HepG2 (cell line): Measurements from ENCODE around the gene OR7D2. TPM values are rescaled to one million over a fixed set of nuclear protein-coding genes. Genes with fewer than 3 reads are reported as not detected.
A peak's percentile ranks its signal among the peaks of the same experiment; 100 is the strongest.

Experiments
- ATAC-seq: fragments of 200-7000 bp; cut with Tn5 transposase; 3 replicates; pipeline ENCODE4 v1.9.1; 2020; ENCODE audit warnings: mild to moderate bottlenecking, moderate library complexity
- BruUV-seq: library from RNA; stranded (reverse); fragments of 400-500 nt; replicated peaks from 2 replicates; lab custom pipeline; 2021; lab: Mats Ljungman, UMichigan
- CTCF ChIA-PET: fragments of 300-600 bp; formaldehyde crosslinking; extraction: SDS; loops from one replicate; lab custom pipeline; 2021; ENCODE audit warnings: low total read pairs, inconsistent platforms, low intra/inter-chr PET ratio; lab: Yijun Ruan, JAX
- POLR2A ChIA-PET: fragments of 350-600 bp; sonication (Branson Sonifier 250); formaldehyde crosslinking; loops from one replicate; lab custom pipeline; 2020; ENCODE audit warnings: antibody characterized with exemption, inconsistent platforms; lab: Yijun Ruan, JAX
- DNase-seq: peaks from one replicate; pipeline ENCODE4 v3.0.0-alpha.2; 2015; ENCODE audit warnings: low spot score
- FAIRE-seq: peaks from 3 replicates; lab custom pipeline; 2011; peaks lifted over from hg19 to GRCh38; lab: Jason Lieb, UNC
- H2AFZ ChIP-seq: one replicate; pipeline ENCODE4 v1.6.1; 2011; ENCODE audit warnings: low read length, inconsistent platforms
- H3K27ac ChIP-seq: fragments of 300-600 bp; 3 replicates; pipeline ENCODE4 v1.8.0; 2011; ENCODE audit warnings: mixed run types, mild to moderate bottlenecking, mixed read lengths, low read length, inconsistent platforms; ENCODE audit not compliant: insufficient read depth; ENCODE audit errors: extremely low read length
- H3K27me3 ChIP-seq, 2 experiments: fragments of 200-600 bp in 1 of 2; 2 replicates in 1 of 2; 3 replicates in 1 of 2; pipeline versions ENCODE4 v1.6.0 to v1.8.0; 2011; ENCODE audit warnings: low read length in 2 of 2, mild to moderate bottlenecking in 2 of 2, moderate library complexity in 2 of 2, inconsistent platforms in 1 of 2; ENCODE audit not compliant: insufficient read depth in 2 of 2, control insufficient read depth in 1 of 2
- H3K36me3 ChIP-seq, 2 experiments: fragments of 200-600 bp in 1 of 2; replicated peaks in 1 of 2; 2 replicates in 1 of 2; 3 replicates in 1 of 2; pipeline versions ENCODE4 v1.5.1 to v1.8.0; 2011; ENCODE audit warnings: low read length in 2 of 2, inconsistent platforms in 1 of 2; ENCODE audit not compliant: insufficient read depth in 2 of 2, control insufficient read depth in 1 of 2
- H3K4me1 ChIP-seq: 2 replicates; pipeline ENCODE4 v1.5.1; 2012; ENCODE audit warnings: low read length, inconsistent platforms; ENCODE audit not compliant: insufficient read depth
- H3K4me2 ChIP-seq: 2 replicates; pipeline ENCODE4 v1.6.0; 2011; ENCODE audit warnings: low read depth, low read length, inconsistent platforms
- H3K4me3 ChIP-seq, 3 experiments: fragments of 200-600 bp in 1 of 3; sonication (generic), shearing (Covaris generic) in 1 of 3; replicated peaks in 1 of 3; 2 replicates each; pipeline ENCODE4 v1.5.1; 2011 to 2016; ENCODE audit warnings: low read length in 3 of 3, inconsistent platforms in 2 of 3, low read depth in 2 of 3, mild to moderate bottlenecking in 2 of 3, control low read depth in 1 of 3, mixed read lengths in 1 of 3; ENCODE audit not compliant: insufficient read depth in 1 of 3
- H3K79me2 ChIP-seq: one replicate; pipeline ENCODE4 v1.6.1; 2011; ENCODE audit warnings: low read length, inconsistent platforms; ENCODE audit not compliant: insufficient read depth
- H3K9ac ChIP-seq: 2 replicates; pipeline ENCODE4 v1.6.0; 2011; ENCODE audit warnings: mild to moderate bottlenecking, low read depth, low read length, inconsistent platforms; ENCODE audit not compliant: insufficient read depth
- H3K9me3 ChIP-seq: 2 replicates; pipeline ENCODE4 v1.5.1; 2012; ENCODE audit warnings: mild to moderate bottlenecking, low read length
- H4K20me1 ChIP-seq: 2 replicates; pipeline ENCODE4 v1.6.0; 2011; ENCODE audit warnings: inconsistent platforms, mild to moderate bottlenecking, low read length, moderate library complexity; ENCODE audit not compliant: insufficient read depth
- CREB1 ChIP-seq, 2 experiments: fragments of 450-650 bp in 1 of 2; IDR thresholded peaks; 2 replicates each; pipeline ENCODE4 v1.6.1; 2016 to 2017; ENCODE audit warnings: control low read depth in 1 of 2, mild to moderate bottlenecking in 1 of 2, missing compliant biosample characterization in 1 of 2, missing genetic modification characterization in 1 of 2
- FOXC1 ChIP-seq: sonication (generic); formaldehyde crosslinking; IDR thresholded peaks from 2 replicates; pipeline ENCODE4 v1.8.0; 2022; ENCODE audit warnings: mild to moderate bottlenecking, missing genetic modification reagents, borderline replicate concordance
- HMG20B ChIP-seq: conservative IDR thresholded peaks from 2 replicates; pipeline ENCODE4 v1.6.1; 2016; ENCODE audit warnings: missing genetic modification reagents, missing compliant biosample characterization
- HNF4G ChIP-seq, 2 experiments: sonication (generic) in 1 of 2; formaldehyde crosslinking in 1 of 2; IDR thresholded peaks; 2 replicates each; pipeline versions ENCODE4 v1.4.0 to v1.6.1; 2011 to 2020; ENCODE audit warnings: borderline replicate concordance in 2 of 2, low read depth in 2 of 2, mild to moderate bottlenecking in 2 of 2, low read length in 1 of 2, missing genetic modification reagents in 1 of 2, moderate library complexity in 1 of 2
- NFYC ChIP-seq: IDR thresholded peaks from 2 replicates; pipeline ENCODE4 v1.6.1; 2016; ENCODE audit warnings: missing genetic modification reagents, missing compliant biosample characterization
- TRIM24 ChIP-seq: sonication (generic); formaldehyde crosslinking; IDR thresholded peaks from 2 replicates; pipeline ENCODE4 v1.8.0; 2022; ENCODE audit warnings: mild to moderate bottlenecking, missing genetic modification reagents
- ZFP41 ChIP-seq: sonication (generic); formaldehyde crosslinking; IDR thresholded peaks from 2 replicates; pipeline ENCODE4 v1.4.0; 2020; ENCODE audit warnings: mild to moderate bottlenecking, missing genetic modification reagents, borderline replicate concordance
- ZNF337 ChIP-seq: sonication (generic); formaldehyde crosslinking; IDR thresholded peaks from 2 replicates; pipeline ENCODE4 v1.5.1; 2020; ENCODE audit warnings: missing genetic modification reagents, low read depth, mild to moderate bottlenecking, borderline replicate concordance
- ZNF350 ChIP-seq: sonication (generic); formaldehyde crosslinking; IDR thresholded peaks from 2 replicates; pipeline ENCODE4 v1.4.0; 2020; ENCODE audit warnings: mild to moderate bottlenecking, low read depth, missing genetic modification reagents, borderline replicate concordance
- ZNF432 ChIP-seq: sonication (generic); formaldehyde crosslinking; IDR thresholded peaks from 2 replicates; pipeline ENCODE4 v1.5.0; 2020; ENCODE audit warnings: missing genetic modification reagents, mild to moderate bottlenecking, borderline replicate concordance
- ZNF451 ChIP-seq: sonication (generic); formaldehyde crosslinking; IDR thresholded peaks from 2 replicates; pipeline ENCODE4 v1.5.0; 2020; ENCODE audit warnings: mild to moderate bottlenecking, missing genetic modification reagents
- WGBS: methylation state at CpG from one replicate; pipeline ENCODE4 v1.1.6; 2017; ENCODE audit warnings: low lambda C conversion rate; 5-methylcytosine and 5-hydroxymethylcytosine counted together
- in situ Hi-C: cut with HindIII; loops from 2 replicates; pipeline ENCODE4 v1.10.0; 2017; ENCODE audit warnings: low pct_unique_long_range_greater_than_20kb; ENCODE audit not compliant: extremely low pct_ligation_motif_present
- intact Hi-C: fragments of 100-400 bp; cut with micrococcal nuclease; formaldehyde crosslinking; loops from one replicate; pipeline ENCODE4 v1.10.0; 2022; ENCODE audit not compliant: unreplicated experiment
- polyA plus RNA-seq, 8 experiments: library from polyadenylated mRNA; depleted of rRNA in 3 of 8; stranded (reverse) in 7 of 8; unstranded in 1 of 8; fragments of >200 nt; fragmentation: Illumina TruSeq in 4 of 8; extraction: Trizol in 4 of 8; gene quantifications; 2 replicates each; pipeline versions ENCODE4 v1.2.1 to v1.2.3, GENCODE V29; 2011 to 2016; ENCODE audit warnings: low read depth in 4 of 8, missing spikeins in 1 of 8, mixed read lengths in 1 of 8; ENCODE audit not compliant: insufficient read depth in 1 of 8
- total RNA-seq, 5 experiments: library from RNA; depleted of rRNA; stranded (reverse); fragments of >200 nt; fragmentation: Illumina TruSeq; extraction: Trizol; gene quantifications; 2 replicates each; pipeline ENCODE4 v1.2.3, GENCODE V29; 2016; ENCODE audit warnings: low read depth in 1 of 5
- TF ChIP-seq, protein P1 (sequence below): IDR thresholded peaks from 2 replicates; pipeline ENCODE4 v1.6.1; 2016; ENCODE audit warnings: low read depth, control low read depth
- TF ChIP-seq, protein P2 (sequence below): sonication (generic); formaldehyde crosslinking; IDR thresholded peaks from 2 replicates; pipeline ENCODE4 v1.4.0; 2020; ENCODE audit warnings: missing genetic modification reagents

OR7D2 gene
- total and polyA plus RNA-seq, 2 of the 13 experiments (the other 11 are each of a cell fraction or from before 2014, with no cell fraction given), result 0.07 TPM; not detected in 1

DNA sequence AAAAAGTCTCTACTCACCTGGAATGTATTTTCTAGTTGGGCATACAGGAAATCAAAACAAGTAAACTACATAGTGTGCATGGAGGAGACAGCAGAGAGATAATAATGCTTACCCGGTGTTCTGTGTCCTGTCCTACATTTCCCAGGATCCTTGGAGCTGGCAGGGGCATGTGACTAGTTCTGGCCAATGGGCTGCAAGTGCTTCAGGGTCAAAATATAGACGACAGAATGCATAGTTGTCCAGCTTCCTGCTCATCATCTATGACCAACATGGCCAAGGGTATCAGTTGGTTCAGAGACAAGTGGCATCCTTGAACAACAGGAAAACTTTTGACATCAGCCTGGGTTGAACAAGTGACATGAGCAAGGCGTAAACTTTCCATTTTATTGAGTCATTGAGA, 30.1 kb upstream of the OR7D2 start (continued):
- TF ChIP-seq HNF4G (IDR thresholded peaks at IDR 0.05; ENCODE audit: borderline replicate concordance, low read depth, low read length) (no peak), HNF4G (CRISPR knock-in tag; IDR thresholded peaks at IDR 0.05; ENCODE audit: borderline replicate concordance, low read depth) (no peak), ZNF451 (no peak), ZNF432 (CRISPR knock-in tag) (no peak), HMG20B (CRISPR knock-in tag) (no peak), ZNF337 (CRISPR knock-in tag) (no peak), NFYC (peak; percentile 27; the same call in 1 of the 2 replicates)
- TF ChIP-seq, protein P1, sequence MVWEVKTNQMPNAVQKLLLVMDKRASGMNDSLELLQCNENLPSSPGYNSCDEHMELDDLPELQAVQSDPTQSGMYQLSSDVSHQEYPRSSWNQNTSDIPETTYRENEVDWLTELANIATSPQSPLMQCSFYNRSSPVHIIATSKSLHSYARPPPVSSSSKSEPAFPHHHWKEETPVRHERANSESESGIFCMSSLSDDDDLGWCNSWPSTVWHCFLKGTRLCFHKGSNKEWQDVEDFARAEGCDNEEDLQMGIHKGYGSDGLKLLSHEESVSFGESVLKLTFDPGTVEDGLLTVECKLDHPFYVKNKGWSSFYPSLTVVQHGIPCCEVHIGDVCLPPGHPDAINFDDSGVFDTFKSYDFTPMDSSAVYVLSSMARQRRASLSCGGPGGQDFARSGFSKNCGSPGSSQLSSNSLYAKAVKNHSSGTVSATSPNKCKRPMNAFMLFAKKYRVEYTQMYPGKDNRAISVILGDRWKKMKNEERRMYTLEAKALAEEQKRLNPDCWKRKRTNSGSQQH (CRISPR knock-in tag), result no peak
- TF ChIP-seq, protein P2, sequence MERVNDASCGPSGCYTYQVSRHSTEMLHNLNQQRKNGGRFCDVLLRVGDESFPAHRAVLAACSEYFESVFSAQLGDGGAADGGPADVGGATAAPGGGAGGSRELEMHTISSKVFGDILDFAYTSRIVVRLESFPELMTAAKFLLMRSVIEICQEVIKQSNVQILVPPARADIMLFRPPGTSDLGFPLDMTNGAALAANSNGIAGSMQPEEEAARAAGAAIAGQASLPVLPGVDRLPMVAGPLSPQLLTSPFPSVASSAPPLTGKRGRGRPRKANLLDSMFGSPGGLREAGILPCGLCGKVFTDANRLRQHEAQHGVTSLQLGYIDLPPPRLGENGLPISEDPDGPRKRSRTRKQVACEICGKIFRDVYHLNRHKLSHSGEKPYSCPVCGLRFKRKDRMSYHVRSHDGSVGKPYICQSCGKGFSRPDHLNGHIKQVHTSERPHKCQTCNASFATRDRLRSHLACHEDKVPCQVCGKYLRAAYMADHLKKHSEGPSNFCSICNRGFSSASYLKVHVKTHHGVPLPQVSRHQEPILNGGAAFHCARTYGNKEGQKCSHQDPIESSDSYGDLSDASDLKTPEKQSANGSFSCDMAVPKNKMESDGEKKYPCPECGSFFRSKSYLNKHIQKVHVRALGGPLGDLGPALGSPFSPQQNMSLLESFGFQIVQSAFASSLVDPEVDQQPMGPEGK, result no peak
- TF ChIP-seq, all 625 proteins: peak for 3

DNA sequence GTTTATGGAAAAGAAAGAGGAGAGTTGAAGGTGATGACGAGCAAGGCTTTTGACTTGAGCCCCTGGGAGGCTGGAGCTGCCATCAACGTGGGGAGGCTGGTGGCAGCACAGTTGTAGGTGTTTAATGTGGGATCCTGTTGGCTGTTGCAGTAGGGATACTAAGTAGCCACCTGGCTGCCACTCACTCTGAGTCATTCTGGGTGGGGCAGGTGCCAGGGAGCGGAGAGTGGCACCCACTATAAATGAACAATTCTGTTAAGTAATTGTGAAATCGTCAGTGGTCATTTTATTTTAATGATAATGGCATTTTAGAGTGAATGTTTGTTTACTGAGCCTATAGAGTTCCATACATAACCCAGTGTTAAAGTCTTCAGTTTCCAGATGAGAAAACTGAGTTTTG, 28.8 kb upstream of the OR7D2 start:
- POLR2A ChIA-PET, result no interaction called here
- CTCF ChIA-PET, result no interaction called here
- whole genome bisulfite sequencing, result 96% methylated on average over 4 of the region's 4 CpGs
- H3K27me3 ChIP-seq, result no peaks in the 10 kb centered on the region
- no peak overlapping the region for H3K9ac ChIP-seq
- peaks cover 9 to 52% of the 10 kb centered on the region in 2 experiments for H3K36me3 ChIP-seq
- no peaks in the 10 kb centered on the region for H3K4me1 ChIP-seq
- H3K4me2 ChIP-seq, result no peak overlapping the region
- intact Hi-C loops (no loop called here), in situ Hi-C loops (loop anchor here (25.0 kb wide), 1 partner anchor 637 kb away; no protein-coding TSS in a partner anchor)
- no peak overlapping the region for H2AFZ ChIP-seq
- no peak overlapping the region for H3K4me3 ChIP-seq
- ATAC-seq (no peak), DNase-seq (no peak), FAIRE-seq (no peak)
- BruUV-seq, result no TSS peak
- H4K20me1 ChIP-seq, result peaks cover 12% of the 10 kb centered on the region; the same call in 1 of the 2 replicates
- H3K79me2 ChIP-seq, result peaks cover 92% of the 10 kb centered on the region
- H3K27ac ChIP-seq, result no peak overlapping the region
- peaks cover 46% of the 10 kb centered on the region for H3K9me3 ChIP-seq
- TF ChIP-seq CREB1 (IDR thresholded peaks at IDR 0.05) (no peak), CREB1 (CRISPR knock-in tag; IDR thresholded peaks at IDR 0.05) (no peak), FOXC1 (CRISPR knock-in tag) (no peak), TRIM24 (CRISPR knock-in tag) (no peak), ZNF350 (CRISPR knock-in tag) (no peak), ZFP41 (CRISPR knock-in tag) (no peak)
